IMR-90 (cell line): ENCODE measurements around the gene ADGRV1.

Experiments used
- BHLHE40 ChIP-seq: fragments of 150-350 bp; IDR thresholded peaks from 2 replicates; pipeline ENCODE4 v1.6.1; 2016; ENCODE audit warnings: mild to moderate bottlenecking, low read depth, low read length
- CEBPB ChIP-seq: IDR thresholded peaks from 2 replicates; pipeline ENCODE4 v1.6.1; 2012; ENCODE audit warnings: low read depth, low read length, improper control_type of control experiment
- CTCF ChIP-seq: conservative IDR thresholded peaks from 2 replicates; pipeline ENCODE4 v1.5.1; 2012; ENCODE audit warnings: mild to moderate bottlenecking, low read depth, low read length, improper control_type of control experiment
- ELK1 ChIP-seq: fragments of 150-350 bp; IDR thresholded peaks from 2 replicates; pipeline ENCODE4 v1.6.1; 2016; ENCODE audit warnings: low read depth, mild to moderate bottlenecking, low read length, moderate library complexity, borderline replicate concordance
- FOS ChIP-seq: fragments of 150-350 bp; IDR thresholded peaks from 2 replicates; pipeline ENCODE4 v1.6.1; 2016; ENCODE audit warnings: low read depth, low read length
- MAFK ChIP-seq: IDR thresholded peaks from 2 replicates; pipeline ENCODE4 v1.6.1; 2012; ENCODE audit warnings: low read depth, low read length, improper control_type of control experiment
- MXI1 ChIP-seq: IDR thresholded peaks from 2 replicates; pipeline ENCODE4 v1.6.1; 2012; ENCODE audit warnings: low read depth, mild to moderate bottlenecking, low read length, moderate library complexity, borderline replicate concordance
- POLR2A ChIP-seq: IDR thresholded peaks from 2 replicates; pipeline ENCODE4 v1.6.1; 2012; ENCODE audit warnings: mild to moderate bottlenecking, low read depth, low read length
- RAD21 ChIP-seq: IDR thresholded peaks from 2 replicates; pipeline ENCODE4 v1.6.1; 2012; ENCODE audit warnings: low read length, improper control_type of control experiment
- RCOR1 ChIP-seq: IDR thresholded peaks from 2 replicates; pipeline ENCODE4 v1.6.1; 2012; ENCODE audit warnings: mild to moderate bottlenecking, low read length, improper control_type of control experiment; ENCODE audit not compliant: insufficient replicate concordance
- RFX5 ChIP-seq: IDR thresholded peaks from 2 replicates; pipeline ENCODE4 v1.8.0; 2012; ENCODE audit warnings: low read depth, mild to moderate bottlenecking, low read length, moderate library complexity
- SMC3 ChIP-seq: fragments of 150-350 bp; IDR thresholded peaks from 2 replicates; pipeline ENCODE4 v1.6.1; 2016; ENCODE audit warnings: low read depth, mild to moderate bottlenecking, antibody characterized with exemption, low read length, moderate library complexity

GRCh38 chr5:90690307-90690706 is 131.7 kb downstream of the ADGRV1 start:
- TF ChIP-seq CTCF (no peak), POLR2A (no peak), MAFK (no peak), MXI1 (no peak), FOS (no peak), RFX5 (no peak), SMC3 (no peak), BHLHE40 (no peak), ELK1 (no peak), CEBPB (no peak), RCOR1 (no peak), RAD21 (no peak)
